ENCODE measurements around the gene PABPC3.

GRCh38 chr13:25137788-25138115 lies 41.8 kb downstream of the PABPC3 start:
- TF ChIP-seq TOX (CRISPR knock-in tag; IDR thresholded peaks at IDR 0.05; ENCODE audit: borderline replicate concordance) (no peak), ZNF565 (CRISPR knock-in tag; conservative IDR thresholded peaks at IDR 0.05; ENCODE audit: low read depth) (no peak), ISL1 (CRISPR knock-in tag; IDR thresholded peaks at IDR 0.05) (no peak), PATZ1 (CRISPR knock-in tag; IDR thresholded peaks at IDR 0.05; ENCODE audit: borderline replicate concordance) (no peak), RARB (CRISPR knock-in tag; IDR thresholded peaks at IDR 0.05) (no peak), ZFP3 (CRISPR knock-in tag; IDR thresholded peaks at IDR 0.05) (no peak), BACH2 (CRISPR knock-in tag; IDR thresholded peaks at IDR 0.05; ENCODE audit: borderline replicate concordance) (no peak), GLIS3 (CRISPR knock-in tag; IDR thresholded peaks at IDR 0.05) (no peak), ZC3H10 (CRISPR knock-in tag; IDR thresholded peaks at IDR 0.05) (no peak), CSDC2 (CRISPR knock-in tag; IDR thresholded peaks at IDR 0.05) (no peak), TSHZ2 (CRISPR knock-in tag; IDR thresholded peaks at IDR 0.05) (no peak), ZFP30 (CRISPR knock-in tag; IDR thresholded peaks at IDR 0.05) (no peak), PPARA (CRISPR knock-in tag; IDR thresholded peaks at IDR 0.05; ENCODE audit: borderline replicate concordance) (no peak), CREB5 (CRISPR knock-in tag; IDR thresholded peaks at IDR 0.05; ENCODE audit: low read depth) (no peak)
